Stimulated activated CD4-positive, alpha-beta T cell treated with anti-CD3 and anti-CD28 coated beads, Interleukin-15, amount 100 ng/mL, for 1 hour (primary cell): ENCODE data around the gene BCKDK.

Experiments used
- DNase-seq, 2 donors: peaks; one replicate each; pipeline ENCODE4 v3.0.0-alpha.2; 2020; ENCODE audit warnings: low read depth in 1 of 2, low spot score in 1 of 2

BCKDK gene

DNA sequence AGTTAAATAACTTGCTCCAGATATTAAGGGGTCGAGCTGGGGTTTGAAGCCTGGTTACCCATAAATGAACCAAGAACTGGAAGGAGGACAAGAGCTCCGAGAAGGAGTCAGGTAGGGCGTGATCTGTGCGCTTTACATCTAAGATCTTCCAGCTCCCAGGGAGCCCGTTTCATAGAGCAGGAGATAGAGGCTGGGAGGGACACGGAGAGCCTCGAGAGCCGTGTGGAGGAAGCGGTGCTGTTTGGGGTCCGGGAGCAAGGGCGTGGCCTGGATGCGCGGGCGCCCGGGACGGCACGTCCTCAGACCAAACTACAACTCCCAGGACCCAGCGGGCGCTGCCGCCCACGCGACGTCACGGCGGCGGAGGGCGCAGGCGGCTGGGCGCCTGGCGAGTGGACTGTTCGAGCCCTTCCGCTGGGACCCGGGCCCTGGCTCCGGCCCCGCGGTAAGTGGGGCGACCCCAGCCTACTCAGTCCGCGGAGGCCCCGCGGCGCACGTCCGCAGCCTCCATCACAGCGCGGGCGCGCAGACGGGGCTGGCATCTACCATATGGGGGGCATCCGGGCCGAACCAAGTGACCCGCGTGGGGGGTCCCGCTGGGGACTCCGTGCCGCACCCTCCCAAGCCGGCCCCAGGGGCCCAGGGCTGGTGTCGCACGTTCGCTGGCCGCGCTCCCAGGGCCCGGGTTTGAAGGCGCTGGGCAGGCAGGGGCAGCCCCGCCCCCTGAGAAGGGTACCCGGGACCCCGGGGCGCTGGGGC, at the start of gene BCKDK:
Gene BCKDK (plus strand): TSS at position 352 of the 759 bp plus-strand sequence. CDS start 838 bp downstream, outside the sequence.
- DNase-seq: peak; percentile 22 to 62

DNA sequence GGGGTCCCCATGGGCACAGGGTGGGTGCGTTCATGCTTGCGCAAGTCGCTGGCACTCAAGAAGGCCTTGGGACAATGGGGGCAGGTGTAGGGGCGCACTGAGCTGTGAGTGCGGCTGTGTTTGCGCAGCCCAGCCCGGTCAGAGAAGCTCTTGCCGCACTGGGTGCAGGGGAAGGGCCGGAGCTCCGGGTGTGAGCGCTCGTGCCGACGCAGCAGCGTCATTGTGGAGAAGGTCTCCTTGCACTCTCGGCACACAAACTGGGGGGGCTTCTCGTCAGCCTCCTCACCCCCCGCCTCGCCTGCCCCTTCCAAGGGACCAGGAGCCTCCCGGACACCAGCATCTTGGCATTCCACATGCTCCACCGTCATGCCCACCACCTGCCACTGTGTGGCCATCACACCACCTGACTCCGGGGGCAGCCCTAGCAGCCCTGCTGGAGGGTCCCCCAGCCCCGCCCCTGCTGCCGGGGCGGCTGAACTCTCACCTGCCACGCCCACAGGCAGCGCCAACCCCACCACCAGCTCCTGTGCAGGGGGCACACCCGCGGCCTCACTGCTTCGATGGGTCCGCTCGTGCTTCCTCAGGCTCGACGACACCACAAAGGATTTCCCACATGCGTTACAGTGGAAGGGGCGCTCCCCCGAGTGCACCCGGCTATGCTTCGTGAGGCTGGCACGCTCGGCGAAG, 46.9 kb upstream of the BCKDK start:
- DNase-seq: no peak

DNA sequence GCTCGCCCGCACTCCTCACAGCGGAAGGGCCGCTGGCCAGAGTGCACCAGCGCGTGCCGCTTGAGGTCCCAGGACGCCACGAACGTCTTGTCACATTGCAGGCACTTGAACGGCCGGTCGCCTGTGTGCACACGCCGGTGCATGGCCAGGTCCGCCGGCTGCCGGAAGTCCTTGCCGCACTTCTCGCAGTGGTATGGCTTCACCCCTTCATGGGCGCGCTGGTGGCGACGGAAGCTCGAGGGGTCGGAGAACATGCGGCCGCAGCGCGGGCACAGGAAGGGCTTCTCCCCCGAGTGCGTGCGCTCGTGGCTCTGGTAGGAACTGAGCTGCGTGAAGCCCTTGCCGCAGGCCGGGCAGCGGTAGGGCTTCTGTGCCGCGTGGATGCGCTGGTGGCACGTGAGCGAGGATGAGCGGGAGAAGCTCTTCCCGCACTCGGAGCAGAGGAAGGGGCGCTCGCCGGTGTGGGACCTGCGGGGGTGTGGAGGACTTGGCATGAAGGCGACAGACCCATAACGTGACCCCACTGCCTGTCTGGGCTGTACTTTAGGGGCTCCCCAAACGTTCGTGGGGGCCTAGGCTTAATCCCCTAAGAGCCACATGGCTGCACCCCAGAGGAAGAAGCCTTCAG, 46.3 kb upstream of the BCKDK start:
- no peak for DNase-seq

DNA sequence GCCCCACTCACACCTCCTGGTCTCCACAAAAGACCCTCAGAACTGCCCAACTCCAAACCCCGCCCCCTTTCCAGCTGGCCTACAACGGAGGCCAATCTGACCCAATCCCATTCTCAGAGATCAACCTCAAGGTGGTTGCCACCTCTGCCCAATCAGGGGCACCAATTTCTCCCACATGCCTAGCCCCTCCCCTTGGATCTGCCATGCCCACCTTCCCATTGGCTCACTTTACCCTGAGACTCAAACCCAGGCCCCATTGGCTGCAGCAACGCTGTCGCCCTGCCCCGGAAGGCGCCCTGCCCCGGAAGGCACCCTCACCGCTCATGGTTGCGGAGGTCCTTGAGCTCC, 44.7 kb upstream of the BCKDK start:
- DNase-seq: no peak

DNA sequence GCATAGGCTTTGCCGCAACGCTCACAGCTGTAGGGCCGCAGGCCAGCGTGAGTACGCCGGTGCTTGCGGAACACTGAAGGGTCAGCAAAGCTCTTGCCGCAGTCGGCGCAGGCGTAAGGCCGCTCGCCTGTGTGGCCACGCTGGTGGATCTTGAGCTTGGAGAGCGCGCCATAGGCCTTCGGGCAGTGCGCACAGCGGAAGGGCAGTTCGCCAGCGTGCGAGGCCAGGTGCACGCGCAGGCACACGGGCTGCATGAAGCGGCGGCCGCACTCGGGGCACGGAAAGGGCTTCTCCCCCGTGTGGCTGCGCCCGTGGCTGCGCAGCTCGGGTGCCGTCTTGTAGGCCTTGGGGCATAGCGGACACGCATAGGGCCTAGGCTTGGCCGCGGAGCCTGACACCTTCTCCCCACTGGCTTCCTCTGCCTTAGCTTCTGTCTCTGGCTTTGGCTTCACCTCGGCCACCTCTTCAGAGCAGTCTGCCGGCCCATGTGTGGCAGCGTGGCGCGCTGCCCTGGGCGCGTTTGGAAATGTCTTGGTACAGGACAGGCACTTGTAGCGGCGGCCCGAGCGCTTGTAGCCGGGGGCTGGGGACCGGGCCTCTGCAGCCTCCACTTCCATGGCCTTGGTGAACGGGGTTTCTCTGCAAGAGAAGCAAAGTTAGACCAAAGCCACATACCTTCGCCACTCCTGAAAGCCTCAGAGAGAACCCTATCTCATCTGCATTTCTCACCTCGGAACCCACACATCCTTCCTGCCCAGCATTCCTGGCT, 44.2 kb upstream of the BCKDK start:
- no peak for DNase-seq

DNA sequence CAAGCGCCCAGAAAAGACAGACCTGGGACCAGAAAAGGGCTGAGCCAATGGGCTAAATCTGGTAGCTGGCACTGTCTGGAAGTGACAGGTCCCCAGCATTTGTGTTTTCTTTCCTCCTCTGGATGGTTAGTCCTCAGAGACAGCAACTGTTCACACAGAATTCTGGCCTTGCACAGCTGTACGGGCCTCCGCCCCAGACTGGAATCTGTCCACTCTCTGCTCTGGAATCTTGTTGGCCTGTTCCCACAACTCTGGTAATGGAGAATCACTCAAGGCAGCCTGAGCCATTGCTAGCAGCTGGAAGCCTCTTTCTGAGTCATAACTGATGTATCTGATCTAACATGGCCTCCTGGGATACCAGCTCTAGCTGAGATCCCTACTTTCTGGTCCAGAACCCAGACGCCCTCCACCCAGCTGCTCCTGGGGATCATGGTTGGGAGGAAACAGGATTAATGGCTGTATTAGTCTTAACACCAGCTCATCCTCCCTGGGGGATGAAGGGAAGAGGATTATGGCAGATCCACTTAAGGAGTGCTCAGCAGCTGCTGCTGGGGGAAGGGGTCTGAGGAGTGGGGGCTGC, 43.2 kb upstream of the BCKDK start:
- DNase-seq: no peak

DNA sequence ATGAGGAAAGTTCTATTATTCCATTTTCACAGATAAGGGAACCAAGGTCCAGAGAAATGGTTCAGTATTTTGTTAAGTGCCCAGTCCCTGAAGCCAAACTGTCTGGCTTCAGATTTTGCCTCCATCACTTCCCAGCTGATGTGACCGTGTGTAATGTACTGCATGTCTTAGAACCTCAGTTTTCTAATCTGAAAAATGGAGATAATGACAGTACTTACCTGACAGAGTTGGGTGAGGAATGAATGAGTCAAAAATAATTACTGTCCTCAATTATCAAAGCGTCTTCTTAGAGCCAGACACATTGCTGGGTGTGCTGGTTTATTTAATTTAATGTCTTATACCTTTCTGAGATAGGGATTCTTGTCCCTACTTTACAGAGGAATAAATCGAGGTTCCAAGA, 40.8 kb upstream of the BCKDK start:
- DNase-seq: no peak

DNA sequence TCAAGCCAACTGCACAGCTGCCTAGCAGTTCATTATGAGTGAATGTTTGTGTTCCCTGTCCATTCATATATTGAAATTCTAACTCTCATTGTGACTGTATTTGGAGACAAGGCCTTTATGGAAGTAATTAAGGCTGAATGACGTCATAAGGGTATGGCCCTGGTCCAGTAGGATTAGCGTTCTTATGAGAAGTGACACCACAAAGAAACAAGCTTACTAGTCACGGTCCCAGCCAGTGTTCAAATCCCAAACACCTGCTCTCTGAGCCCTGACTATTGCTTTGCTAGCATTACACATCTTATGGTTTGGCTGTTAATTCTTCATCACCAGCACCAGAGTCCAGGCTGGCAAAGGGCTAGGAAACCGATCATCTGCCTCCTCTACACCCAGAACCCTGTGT, 36.3 kb upstream of the BCKDK start:
- no peak for DNase-seq

DNA sequence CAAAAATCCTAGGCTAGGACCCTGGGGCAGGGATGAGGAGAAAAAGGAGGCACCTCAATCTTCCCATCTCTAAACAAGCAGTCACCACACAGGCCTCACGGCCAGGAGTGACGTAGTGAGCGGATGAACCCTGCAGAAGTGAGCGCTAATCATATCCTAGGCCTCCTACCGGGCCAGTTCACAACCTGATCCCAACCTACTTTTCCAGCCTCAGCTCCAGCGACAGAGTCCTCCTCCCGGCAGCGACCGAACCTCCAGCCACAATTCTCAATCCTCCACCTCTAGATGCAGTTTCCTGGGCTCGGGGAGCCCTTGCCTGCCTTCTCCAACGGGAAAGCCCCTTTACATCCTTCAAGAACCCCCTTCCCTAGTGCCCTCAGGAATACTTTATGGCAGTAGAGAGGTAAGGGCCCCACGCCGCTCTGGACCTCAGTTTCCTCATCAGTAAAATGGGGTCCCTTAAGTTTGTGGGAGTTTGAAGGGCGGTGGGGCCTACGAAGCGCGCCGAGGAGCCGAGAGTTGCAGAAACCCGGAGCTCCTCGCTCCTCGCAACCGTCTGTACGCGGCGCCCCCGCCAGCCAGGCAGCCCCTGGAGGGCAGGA, 35.5 kb upstream of the BCKDK start:
- DNase-seq: no peak

DNA sequence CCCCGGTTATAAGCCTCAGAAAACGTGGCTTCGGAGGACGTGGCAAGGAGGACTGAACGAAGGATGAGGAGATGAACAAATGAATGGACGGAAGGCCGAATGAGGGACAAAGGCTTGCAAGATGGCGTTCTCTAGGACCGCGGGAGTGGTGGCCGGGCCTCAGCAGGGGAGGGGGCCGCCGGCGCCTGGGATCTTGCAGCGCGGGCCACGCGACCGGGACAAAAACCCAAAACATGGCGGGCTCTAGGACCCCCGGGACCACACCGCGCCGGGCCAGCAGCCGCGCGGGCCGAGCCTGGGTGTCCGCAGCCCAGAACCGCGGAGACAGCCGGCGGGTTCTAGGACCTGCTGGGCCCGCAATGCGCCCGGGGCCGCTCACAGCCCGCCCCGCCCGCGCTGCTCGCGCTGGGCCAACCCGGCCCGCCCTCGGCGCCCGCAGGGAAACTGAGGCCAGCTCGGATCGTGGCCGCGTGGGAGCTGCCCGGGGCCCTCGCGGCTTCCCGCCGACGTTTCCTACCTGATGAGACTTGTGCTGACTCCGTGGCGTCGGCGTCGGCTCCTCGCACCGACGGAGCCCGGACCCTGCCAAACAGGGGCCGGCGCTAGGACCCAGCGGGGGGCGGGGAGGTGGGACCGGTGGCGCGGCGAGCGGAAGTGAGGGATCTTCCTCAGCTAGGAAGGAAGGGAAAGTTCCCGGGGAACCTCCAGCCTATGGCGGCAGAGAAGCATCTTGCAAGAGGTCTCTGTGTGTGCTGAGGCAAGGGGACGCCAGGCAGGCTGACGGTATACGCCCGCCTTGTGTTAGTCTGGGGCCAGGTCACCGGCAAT, 34.8 kb upstream of the BCKDK start:
- DNase-seq: peak; percentile 69 to 86

DNA sequence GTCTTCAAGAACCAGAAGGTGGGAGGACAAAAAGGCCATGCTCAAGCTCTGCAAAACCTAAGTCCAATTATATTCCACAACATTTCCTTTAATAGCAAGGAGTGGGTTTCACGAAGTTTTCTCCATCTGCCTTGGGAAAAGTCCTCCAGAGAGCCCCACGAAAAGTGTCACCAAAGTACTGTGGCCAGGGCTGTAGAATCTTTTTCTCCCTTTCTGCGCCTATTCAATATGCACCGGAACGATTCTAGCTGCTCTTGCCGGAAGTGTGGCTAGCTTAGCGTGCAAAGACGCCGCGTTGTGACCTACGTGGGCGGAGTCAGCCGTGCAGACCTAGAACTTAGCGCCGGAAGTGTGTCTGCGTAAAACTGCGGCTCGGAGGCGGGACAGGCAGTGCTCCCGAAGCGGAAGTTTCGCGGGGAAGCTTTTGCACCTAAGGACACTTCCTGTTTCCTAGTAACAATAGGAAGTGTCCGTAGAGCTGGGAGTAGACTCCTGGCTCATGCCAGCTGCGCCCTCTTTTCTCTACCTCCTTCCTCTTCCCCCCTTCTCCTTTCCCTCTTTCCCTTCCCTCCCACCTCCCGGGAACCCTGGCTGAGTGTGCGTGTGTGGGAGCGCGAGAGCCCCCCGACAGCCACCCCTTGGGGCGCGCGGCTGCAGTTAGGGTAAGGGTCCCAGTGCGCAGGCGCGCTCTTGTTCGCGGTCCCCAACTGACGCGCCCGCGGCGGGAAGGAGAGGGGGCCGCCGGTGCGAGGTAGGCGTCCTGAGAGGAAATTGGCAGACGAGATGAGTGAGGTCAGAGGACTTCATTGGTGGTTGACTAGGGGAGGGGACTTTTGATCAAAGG, 34.0 kb upstream of the BCKDK start, which contains the start of the genes ZNF646 and ZNF668:
Gene ZNF646 (plus strand): TSS at position 453 of the 844 bp plus-strand sequence. CDS start 1,903 bp downstream, outside the sequence.
Gene ZNF668 (minus strand): TSS at position 271 of the 844 bp plus-strand sequence. CDS start 9,781 bp downstream, outside the sequence.
- peak; percentile 89 to 92 for DNase-seq

DNA sequence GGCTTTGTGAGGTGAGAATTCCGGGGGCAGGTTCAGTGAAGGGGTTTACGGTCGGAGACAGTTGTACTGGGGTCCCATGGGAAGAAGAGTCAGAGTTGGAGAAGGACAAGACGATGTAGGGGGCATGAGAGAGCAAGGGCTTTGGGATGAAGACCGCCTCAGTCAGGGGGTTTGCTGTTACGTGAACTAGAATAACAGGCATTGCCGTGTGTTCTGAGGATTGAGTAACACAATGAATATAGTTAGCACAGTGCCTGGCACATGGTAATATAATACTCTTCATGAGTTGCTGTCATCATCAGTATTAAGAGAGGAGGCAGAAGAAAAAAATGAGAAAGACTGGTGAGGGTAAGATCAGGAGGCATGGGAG, 33.4 kb upstream of the BCKDK start:
- DNase-seq: no peak

DNA sequence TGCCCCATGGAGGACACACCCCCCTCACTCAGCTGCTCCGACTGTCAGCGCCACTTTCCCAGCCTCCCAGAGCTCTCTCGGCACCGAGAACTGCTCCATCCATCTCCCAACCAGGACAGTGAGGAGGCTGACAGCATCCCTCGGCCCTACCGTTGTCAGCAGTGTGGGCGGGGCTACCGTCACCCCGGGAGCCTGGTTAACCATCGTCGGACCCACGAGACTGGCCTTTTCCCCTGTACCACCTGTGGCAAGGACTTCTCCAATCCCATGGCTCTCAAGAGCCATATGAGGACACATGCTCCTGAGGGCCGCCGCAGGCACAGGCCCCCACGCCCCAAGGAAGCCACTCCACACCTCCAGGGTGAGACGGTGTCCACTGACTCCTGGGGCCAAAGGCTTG, 31.9 kb upstream of the BCKDK start:
- DNase-seq: no peak

DNA sequence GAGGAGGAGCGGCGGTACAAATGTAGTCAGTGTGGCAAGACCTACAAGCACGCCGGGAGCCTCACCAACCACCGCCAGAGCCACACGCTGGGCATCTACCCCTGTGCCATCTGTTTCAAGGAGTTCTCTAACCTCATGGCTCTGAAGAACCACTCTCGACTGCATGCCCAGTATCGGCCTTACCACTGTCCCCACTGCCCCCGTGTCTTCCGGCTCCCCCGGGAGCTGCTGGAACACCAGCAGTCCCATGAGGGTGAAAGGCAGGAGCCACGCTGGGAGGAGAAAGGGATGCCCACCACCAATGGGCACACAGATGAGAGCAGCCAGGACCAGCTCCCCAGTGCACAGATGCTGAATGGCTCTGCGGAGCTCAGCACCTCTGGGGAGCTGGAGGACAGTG, 31.2 kb upstream of the BCKDK start:
- no peak for DNase-seq

DNA sequence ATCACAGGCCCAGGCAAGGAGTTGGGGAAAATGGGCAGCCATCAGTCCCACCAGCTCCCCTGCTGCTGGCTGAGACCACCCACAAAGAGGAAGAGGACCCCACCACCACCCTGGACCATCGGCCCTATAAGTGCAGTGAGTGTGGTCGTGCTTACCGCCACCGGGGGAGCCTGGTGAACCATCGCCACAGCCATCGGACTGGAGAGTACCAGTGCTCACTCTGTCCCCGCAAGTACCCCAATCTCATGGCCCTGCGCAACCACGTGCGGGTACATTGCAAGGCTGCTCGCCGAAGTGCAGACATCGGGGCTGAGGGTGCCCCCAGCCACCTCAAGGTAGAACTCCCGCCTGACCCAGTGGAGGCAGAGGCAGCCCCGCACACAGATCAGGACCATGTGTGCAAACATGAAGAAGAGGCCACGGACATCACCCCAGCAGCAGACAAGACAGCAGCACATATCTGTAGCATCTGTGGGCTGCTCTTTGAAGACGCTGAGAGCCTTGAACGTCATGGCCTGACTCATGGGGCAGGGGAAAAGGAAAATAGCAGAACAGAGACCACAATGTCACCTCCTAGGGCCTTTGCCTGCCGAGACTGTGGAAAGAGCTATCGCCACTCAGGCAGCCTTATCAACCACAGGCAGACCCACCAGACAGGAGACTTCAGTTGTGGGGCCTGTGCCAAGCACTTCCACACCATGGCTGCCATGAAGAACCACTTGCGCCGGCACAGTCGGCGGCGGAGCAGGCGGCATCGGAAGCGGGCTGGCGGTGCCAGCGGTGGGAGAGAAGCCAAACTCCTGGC, 30.4 kb upstream of the BCKDK start:
- no peak for DNase-seq

DNA sequence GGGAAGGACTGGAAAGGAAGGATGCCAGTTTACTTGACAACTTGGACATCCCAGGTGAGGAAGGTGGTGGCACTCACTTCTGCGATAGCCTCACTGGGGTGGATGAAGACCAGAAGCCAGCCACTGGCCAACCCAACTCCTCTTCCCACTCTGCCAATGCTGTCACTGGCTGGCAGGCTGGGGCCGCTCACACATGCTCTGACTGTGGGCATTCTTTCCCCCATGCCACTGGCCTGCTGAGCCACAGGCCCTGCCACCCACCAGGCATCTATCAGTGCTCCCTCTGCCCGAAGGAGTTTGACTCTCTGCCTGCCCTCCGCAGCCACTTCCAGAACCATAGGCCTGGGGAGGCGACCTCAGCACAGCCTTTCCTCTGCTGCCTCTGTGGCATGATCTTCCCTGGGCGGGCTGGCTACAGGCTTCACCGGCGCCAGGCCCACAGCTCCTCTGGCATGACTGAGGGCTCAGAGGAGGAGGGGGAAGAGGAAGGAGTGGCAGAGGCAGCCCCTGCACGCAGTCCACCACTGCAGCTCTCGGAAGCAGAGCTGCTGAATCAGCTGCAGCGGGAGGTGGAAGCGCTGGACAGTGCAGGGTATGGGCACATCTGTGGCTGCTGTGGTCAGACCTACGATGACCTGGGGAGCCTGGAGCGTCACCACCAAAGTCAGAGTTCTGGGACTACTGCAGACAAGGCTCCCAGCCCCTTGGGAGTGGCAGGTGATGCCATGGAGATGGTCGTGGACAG, 29.4 kb upstream of the BCKDK start:
- DNase-seq: no peak

DNA sequence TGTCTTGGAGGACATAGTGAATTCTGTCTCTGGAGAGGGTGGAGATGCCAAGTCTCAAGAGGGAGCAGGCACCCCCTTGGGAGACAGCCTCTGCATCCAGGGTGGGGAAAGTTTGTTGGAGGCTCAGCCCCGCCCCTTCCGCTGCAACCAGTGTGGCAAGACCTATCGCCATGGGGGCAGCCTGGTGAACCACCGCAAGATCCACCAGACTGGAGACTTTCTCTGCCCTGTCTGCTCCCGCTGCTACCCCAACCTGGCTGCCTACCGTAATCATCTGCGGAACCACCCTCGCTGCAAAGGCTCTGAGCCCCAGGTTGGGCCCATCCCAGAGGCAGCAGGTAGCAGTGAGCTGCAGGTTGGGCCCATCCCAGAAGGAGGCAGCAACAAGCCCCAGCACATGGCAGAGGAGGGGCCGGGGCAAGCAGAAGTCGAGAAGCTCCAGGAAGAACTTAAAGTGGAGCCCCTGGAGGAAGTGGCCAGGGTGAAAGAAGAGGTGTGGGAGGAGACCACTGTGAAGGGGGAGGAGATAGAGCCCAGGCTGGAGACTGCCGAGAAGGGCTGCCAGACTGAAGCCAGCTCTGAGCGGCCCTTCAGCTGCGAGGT, 28.7 kb upstream of the BCKDK start:
- DNase-seq: no peak
